Stomach smooth muscle (tissue), 2 donors: ENCODE results near the gene SLC28A3.
"Not testable (repeated sequence)": the region's sequence is repeated elsewhere in the genome, so short reads cannot be mapped to it uniquely, and the experiment has no call there.

Source experiments
- H3K27ac ChIP-seq: one replicate; pipeline ENCODE4 v1.7.0; 2013; ENCODE audit warnings: mild to moderate bottlenecking, low read length, inconsistent platforms
- H3K27me3 ChIP-seq, 2 donors: one replicate each; pipeline ENCODE4 v1.7.0; 2013; ENCODE audit warnings: low read length in 2 of 2; ENCODE audit not compliant: insufficient read depth in 2 of 2, control insufficient read depth in 1 of 2
- H3K36me3 ChIP-seq, 2 donors: one replicate each; pipeline ENCODE4 v1.7.0; 2013; ENCODE audit warnings: low read length in 2 of 2; ENCODE audit not compliant: control insufficient read depth in 2 of 2, insufficient read depth in 2 of 2
- H3K4me1 ChIP-seq: one replicate; pipeline ENCODE4 v1.7.0; 2013; ENCODE audit warnings: low read length; ENCODE audit not compliant: control insufficient read depth, insufficient read depth
- H3K4me3 ChIP-seq, 2 donors: one replicate each; pipeline ENCODE4 v1.7.0; 2013; ENCODE audit warnings: low read length in 2 of 2
- H3K9ac ChIP-seq, 2 donors: one replicate each; pipeline ENCODE4 v1.7.0; 2013; ENCODE audit warnings: low read length in 2 of 2, mild to moderate bottlenecking in 1 of 2
- H3K9me3 ChIP-seq, 2 donors: one replicate each; pipeline ENCODE4 v1.7.0; 2013; ENCODE audit warnings: low read length in 2 of 2; ENCODE audit not compliant: control insufficient read depth in 2 of 2
- donor health status: healthy.
- donor health status: Pancreatic carcinoma.

SLC28A3 gene

GRCh38 chr9:84340535-84340934 is at the start of gene SLC28A3:
Gene SLC28A3, minus strand, starts transcription at chr9:84340758. Its CDS starts 125 bp downstream, at chr9:84340633.
- Histone ChIP-seq H3K27ac (no peak within 1 kb of the TSS), H3K36me3 (no peaks in the 10 kb centered on the region), H3K9ac (no peak within 1 kb of the TSS), H3K9me3 (no peaks in the 10 kb centered on the region), H3K4me3 (no peak within 1 kb of the TSS), H3K4me1 (no peaks in the 10 kb centered on the region), H3K27me3 (no peaks in the 10 kb centered on the region)

- not testable (repeated sequence) for H3K4me3 ChIP-seq, H3K9ac ChIP-seq, H3K9me3 ChIP-seq, H3K36me3 ChIP-seq, H3K27me3 ChIP-seq, H3K4me1 ChIP-seq, H3K27ac ChIP-seq
These were observed 49.7 kb upstream of the SLC28A3 start for GRCh38 chr9:84390254-84390653.

GRCh38 chr9:84387821-84388220 is 47.3 kb upstream of the SLC28A3 start:
- H3K4me1 ChIP-seq, result no peaks in the 10 kb centered on the region
- H3K36me3 ChIP-seq, result no peaks in the 10 kb centered on the region
- H3K9me3 ChIP-seq, result no peaks in the 10 kb centered on the region
- H3K4me3 ChIP-seq, result no peak overlapping the region
- no peaks in the 10 kb centered on the region for H3K27me3 ChIP-seq
- H3K9ac ChIP-seq, result no peak overlapping the region
- H3K27ac ChIP-seq, result no peak overlapping the region

GRCh38 chr9:84386753-84387152 is 46.2 kb upstream of the SLC28A3 start:
- Histone ChIP-seq H3K27ac (no peak overlapping the region), H3K4me1 (no peaks in the 10 kb centered on the region), H3K36me3 (no peaks in the 10 kb centered on the region), H3K9ac (no peak overlapping the region), H3K4me3 (no peak overlapping the region), H3K27me3 (no peaks in the 10 kb centered on the region), H3K9me3 (no peaks in the 10 kb centered on the region)

- Histone ChIP-seq H3K9me3 (no peaks in the 10 kb centered on the region), H3K4me1 (no peaks in the 10 kb centered on the region), H3K4me3 (no peak overlapping the region), H3K9ac (no peak overlapping the region), H3K27ac (no peak overlapping the region), H3K36me3 (no peaks in the 10 kb centered on the region), H3K27me3 (no peaks in the 10 kb centered on the region)
These were observed 45.0 kb upstream of the SLC28A3 start for GRCh38 chr9:84385386-84386040.

- no peak overlapping the region for H3K4me3 ChIP-seq
- H3K27ac ChIP-seq, result no peak overlapping the region
- H3K9ac ChIP-seq, result no peak overlapping the region
- H3K4me1 ChIP-seq, result no peaks in the 10 kb centered on the region
- H3K9me3 ChIP-seq, result no peaks in the 10 kb centered on the region
- no peaks in the 10 kb centered on the region for H3K27me3 ChIP-seq
- H3K36me3 ChIP-seq, result no peaks in the 10 kb centered on the region
These were observed 44.1 kb upstream of the SLC28A3 start for GRCh38 chr9:84384617-84385016.

GRCh38 chr9:84383178-84383577 is 42.6 kb upstream of the SLC28A3 start:
- no peaks in the 10 kb centered on the region for H3K36me3 ChIP-seq
- no peak overlapping the region for H3K9ac ChIP-seq
- H3K4me1 ChIP-seq, result no peaks in the 10 kb centered on the region
- no peaks in the 10 kb centered on the region for H3K27me3 ChIP-seq
- no peak overlapping the region for H3K27ac ChIP-seq
- H3K9me3 ChIP-seq, result no peaks in the 10 kb centered on the region
- no peak overlapping the region for H3K4me3 ChIP-seq

GRCh38 chr9:84382720-84383119 is 42.2 kb upstream of the SLC28A3 start:
- H3K27ac ChIP-seq, result no peak overlapping the region
- H3K36me3 ChIP-seq, result no peaks in the 10 kb centered on the region
- no peaks in the 10 kb centered on the region for H3K27me3 ChIP-seq
- no peak overlapping the region for H3K9ac ChIP-seq
- H3K4me1 ChIP-seq, result no peaks in the 10 kb centered on the region
- no peak overlapping the region for H3K4me3 ChIP-seq
- H3K9me3 ChIP-seq, result no peaks in the 10 kb centered on the region

GRCh38 chr9:84381508-84381907 is 41.0 kb upstream of the SLC28A3 start:
- no peak overlapping the region for H3K27ac ChIP-seq
- H3K9ac ChIP-seq, result no peak overlapping the region
- H3K4me3 ChIP-seq, result no peak overlapping the region
- no peaks in the 10 kb centered on the region for H3K4me1 ChIP-seq
- H3K27me3 ChIP-seq, result no peaks in the 10 kb centered on the region
- no peaks in the 10 kb centered on the region for H3K9me3 ChIP-seq
- no peaks in the 10 kb centered on the region for H3K36me3 ChIP-seq

GRCh38 chr9:84379740-84380139 is 39.2 kb upstream of the SLC28A3 start:
- H3K9ac ChIP-seq, result no peak overlapping the region
- no peaks in the 10 kb centered on the region for H3K36me3 ChIP-seq
- H3K9me3 ChIP-seq, result no peaks in the 10 kb centered on the region
- no peak overlapping the region for H3K27ac ChIP-seq
- no peaks in the 10 kb centered on the region for H3K4me1 ChIP-seq
- no peak overlapping the region for H3K4me3 ChIP-seq
- H3K27me3 ChIP-seq, result no peaks in the 10 kb centered on the region

- Histone ChIP-seq H3K4me1 (no peaks in the 10 kb centered on the region), H3K9ac (no peak overlapping the region), H3K36me3 (no peaks in the 10 kb centered on the region), H3K27me3 (no peaks in the 10 kb centered on the region), H3K27ac (no peak overlapping the region), H3K9me3 (no peaks in the 10 kb centered on the region), H3K4me3 (no peak overlapping the region)
These were observed 35.4 kb upstream of the SLC28A3 start for GRCh38 chr9:84375954-84376353.
